HUES6 (cell line): ENCODE measurements around the gene SGO2.
"Not testable (repeated sequence)": the region's sequence is repeated elsewhere in the genome, so short reads cannot be mapped to it uniquely, and the experiment has no call there.

ENCODE experiments used
- H3K27ac ChIP-seq: 2 replicates; pipeline ENCODE4 v1.7.0; 2013; ENCODE audit warnings: low read depth, mild to moderate bottlenecking, low read length, inconsistent platforms
- H3K27me3 ChIP-seq: 2 replicates; pipeline ENCODE4 v1.6.1; 2013; ENCODE audit warnings: low read length; ENCODE audit not compliant: control insufficient read depth, insufficient read depth
- H3K36me3 ChIP-seq: 2 replicates; pipeline ENCODE4 v1.6.1; 2013; ENCODE audit warnings: low read length; ENCODE audit not compliant: control insufficient read depth, insufficient read depth
- H3K4me1 ChIP-seq: 2 replicates; pipeline ENCODE4 v1.6.1; 2013; ENCODE audit warnings: low read length; ENCODE audit not compliant: control insufficient read depth, insufficient read depth
- H3K4me3 ChIP-seq: 2 replicates; pipeline ENCODE4 v1.5.1; 2013; ENCODE audit warnings: low read depth, low read length
- H3K9ac ChIP-seq: one replicate; pipeline ENCODE4 v1.6.1; 2013; ENCODE audit warnings: mild to moderate bottlenecking, low read length
- H3K9me3 ChIP-seq: 2 replicates; pipeline ENCODE4 v1.6.1; 2013; ENCODE audit warnings: low read depth, low read length; ENCODE audit not compliant: control insufficient read depth, insufficient read depth

The SGO2 gene

GRCh38 chr2:200523158-200523557 is 2.8 kb upstream of the SGO2 start:
- no peak overlapping the region for H3K4me3 ChIP-seq
- H3K36me3 ChIP-seq, result no peaks in the 10 kb centered on the region
- peaks cover 25% of the 10 kb centered on the region for H3K27me3 ChIP-seq
- no peak overlapping the region for H3K27ac ChIP-seq
- 0 out of 2 replicates have a peak, but pooled peaks cover 2% of the 10 kb centered on the region for H3K4me1 ChIP-seq
- H3K9me3 ChIP-seq, result no peaks in the 10 kb centered on the region
- no peak overlapping the region for H3K9ac ChIP-seq

- Histone ChIP-seq H3K36me3 (no peaks in the 10 kb centered on the region), H3K4me3 (no peak overlapping the region), H3K27me3 (peaks cover 25% of the 10 kb centered on the region), H3K9me3 (no peaks in the 10 kb centered on the region), H3K9ac (no peak overlapping the region), H3K4me1 (0 out of 2 replicates have a peak, but pooled peaks cover 2% of the 10 kb centered on the region), H3K27ac (no peak overlapping the region)
These were observed 2.4 kb upstream of the SGO2 start for GRCh38 chr2:200523604-200524003.

- Histone ChIP-seq H3K36me3 (no peaks in the 10 kb centered on the region), H3K4me3 (no peak overlapping the region), H3K9ac (no peak overlapping the region), H3K9me3 (no peaks in the 10 kb centered on the region), H3K27me3 (peaks cover 25% of the 10 kb centered on the region), H3K27ac (no peak overlapping the region), H3K4me1 (0 out of 2 replicates have a peak, but pooled peaks cover 2% of the 10 kb centered on the region)
These were observed 941 bp upstream of the SGO2 start for GRCh38 chr2:200525066-200525465.

- no peak overlapping the region for H3K27ac ChIP-seq
- H3K9ac ChIP-seq, result no peak overlapping the region
- H3K27me3 ChIP-seq, result peaks cover 23% of the 10 kb centered on the region
- H3K9me3 ChIP-seq, result no peaks in the 10 kb centered on the region
- no peaks in the 10 kb centered on the region for H3K36me3 ChIP-seq
- 0 out of 2 replicates have a peak, but pooled peaks cover 2% of the 10 kb centered on the region for H3K4me1 ChIP-seq
- H3K4me3 ChIP-seq, result peak overlapping the region; percentile 88
These were observed 491 bp upstream of the SGO2 start for GRCh38 chr2:200525551-200525881.

- H3K4me1 ChIP-seq, result 0 out of 2 replicates have a peak, but pooled peaks cover 2% of the 10 kb centered on the region
- H3K9me3 ChIP-seq, result no peaks in the 10 kb centered on the region
- H3K27me3 ChIP-seq, result peaks cover 7% of the 10 kb centered on the region
- no peak overlapping the region for H3K27ac ChIP-seq
- H3K36me3 ChIP-seq, result peaks cover 2% of the 10 kb centered on the region; the same call in 1 of the 2 replicates
- no peak overlapping the region for H3K4me3 ChIP-seq
- H3K9ac ChIP-seq, result no peak overlapping the region
These were observed 2.2 kb downstream of the SGO2 start for GRCh38 chr2:200528228-200528627.

- H3K4me3 ChIP-seq, result no peak overlapping the region
- H3K4me1 ChIP-seq, result no peaks in the 10 kb centered on the region
- H3K36me3 ChIP-seq, result peaks cover 40% of the 10 kb centered on the region
- no peaks in the 10 kb centered on the region for H3K27me3 ChIP-seq
- H3K27ac ChIP-seq, result no peak overlapping the region
- no peak overlapping the region for H3K9ac ChIP-seq
- H3K9me3 ChIP-seq, result no peaks in the 10 kb centered on the region
These were observed 7.7 kb downstream of the SGO2 start for GRCh38 chr2:200533754-200534153.

- Histone ChIP-seq H3K27me3 (no peaks in the 10 kb centered on the region), H3K9ac (no peak overlapping the region), H3K4me3 (no peak overlapping the region), H3K4me1 (no peaks in the 10 kb centered on the region), H3K27ac (no peak overlapping the region), H3K9me3 (no peaks in the 10 kb centered on the region), H3K36me3 (peaks cover 40% of the 10 kb centered on the region)
These were observed 8.6 kb downstream of the SGO2 start for GRCh38 chr2:200534572-200534971.

GRCh38 chr2:200538139-200538538 is 12.1 kb downstream of the SGO2 start:
- Histone ChIP-seq H3K9me3 (no peaks in the 10 kb centered on the region), H3K27me3 (no peaks in the 10 kb centered on the region), H3K4me3 (no peak overlapping the region), H3K9ac (no peak overlapping the region), H3K36me3 (peaks cover 63% of the 10 kb centered on the region), H3K27ac (no peak overlapping the region), H3K4me1 (no peaks in the 10 kb centered on the region)

- H3K9ac ChIP-seq, result no peak overlapping the region
- peaks cover 71% of the 10 kb centered on the region for H3K36me3 ChIP-seq
- 0 out of 2 replicates have a peak, but pooled peaks cover 2% of the 10 kb centered on the region for H3K9me3 ChIP-seq
- H3K27ac ChIP-seq, result no peak overlapping the region
- H3K27me3 ChIP-seq, result no peaks in the 10 kb centered on the region
- H3K4me3 ChIP-seq, result no peak overlapping the region
- H3K4me1 ChIP-seq, result no peaks in the 10 kb centered on the region
These were observed 14.8 kb downstream of the SGO2 start for GRCh38 chr2:200540793-200541192.

GRCh38 chr2:200566596-200566995 is 40.6 kb downstream of the SGO2 start:
- H3K4me1 ChIP-seq, H3K4me3 ChIP-seq: not testable (repeated sequence)
- H3K36me3 ChIP-seq, result peaks cover 13% of the 10 kb centered on the region

GRCh38 chr2:200567932-200568331 is 41.9 kb downstream of the SGO2 start:
- Histone ChIP-seq H3K27ac (no peak overlapping the region), H3K4me3 (no peak overlapping the region), H3K36me3 (peaks cover 18% of the 10 kb centered on the region), H3K4me1 (no peaks in the 10 kb centered on the region), H3K27me3 (no peaks in the 10 kb centered on the region), H3K9ac (no peak overlapping the region), H3K9me3 (0 out of 2 replicates have a peak, but pooled peaks cover 6% of the 10 kb centered on the region)

More at GRCh38 chr2:200566596-200566995, 40.6 kb downstream of the SGO2 start:
- not testable (repeated sequence) for H3K27me3 ChIP-seq, H3K9me3 ChIP-seq, H3K27ac ChIP-seq, H3K9ac ChIP-seq

GRCh38 chr2:200575957-200576356 is 50.0 kb downstream of the SGO2 start:
- H3K36me3 ChIP-seq, result peaks cover 14% of the 10 kb centered on the region; the same call in 1 of the 2 replicates
- H3K27ac ChIP-seq, result no peak overlapping the region
- no peaks in the 10 kb centered on the region for H3K4me1 ChIP-seq
- H3K4me3 ChIP-seq, result no peak overlapping the region
- no peaks in the 10 kb centered on the region for H3K9me3 ChIP-seq
- H3K27me3 ChIP-seq, result no peaks in the 10 kb centered on the region
- H3K9ac ChIP-seq, result no peak overlapping the region
